Ovary (tissue), 3 donors: Measurements from ENCODE around the gene SLC16A10.

ENCODE experiments used
- POLR2A ChIP-seq: fragments of 450-650 bp; IDR thresholded peaks from one replicate; pipeline ENCODE4 v1.6.1; 2017; ENCODE audit warnings: antibody characterized with exemption, mild to moderate bottlenecking, moderate library complexity
- TF ChIP-seq, protein P1 (sequence below), 3 donors: fragments of 450-650 bp in 2 of 3; fragments of 200-600 bp in 1 of 3; IDR thresholded peaks; one replicate each; pipeline versions ENCODE4 v1.5.1 to v1.8.0; 2016 to 2022; ENCODE audit warnings: antibody characterized with exemption in 3 of 3, mild to moderate bottlenecking in 1 of 3
- donor health status: DM: no; HTN: no; CAD: no.

DNA sequence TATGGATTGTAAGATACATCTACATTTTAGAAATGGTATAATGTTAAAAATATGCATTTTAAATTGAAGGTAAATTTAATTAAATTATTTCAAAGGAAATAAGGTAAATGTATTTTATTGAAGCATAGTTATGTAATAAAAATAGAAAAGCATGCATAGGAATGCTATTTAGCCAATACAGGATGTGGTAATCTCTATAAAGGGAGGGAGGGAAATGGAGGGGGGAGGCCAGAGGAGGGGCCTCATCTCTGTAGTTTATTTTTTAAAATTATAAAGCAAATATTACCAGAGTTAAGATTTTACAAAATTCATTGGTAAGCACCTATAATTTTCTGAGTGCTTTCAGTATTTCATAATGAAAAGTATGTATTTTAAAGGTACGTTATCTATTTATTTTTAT is 27.2 kb downstream of the SLC16A10 start:
- no peak for TF ChIP-seq POLR2A
- TF ChIP-seq, protein P1, sequence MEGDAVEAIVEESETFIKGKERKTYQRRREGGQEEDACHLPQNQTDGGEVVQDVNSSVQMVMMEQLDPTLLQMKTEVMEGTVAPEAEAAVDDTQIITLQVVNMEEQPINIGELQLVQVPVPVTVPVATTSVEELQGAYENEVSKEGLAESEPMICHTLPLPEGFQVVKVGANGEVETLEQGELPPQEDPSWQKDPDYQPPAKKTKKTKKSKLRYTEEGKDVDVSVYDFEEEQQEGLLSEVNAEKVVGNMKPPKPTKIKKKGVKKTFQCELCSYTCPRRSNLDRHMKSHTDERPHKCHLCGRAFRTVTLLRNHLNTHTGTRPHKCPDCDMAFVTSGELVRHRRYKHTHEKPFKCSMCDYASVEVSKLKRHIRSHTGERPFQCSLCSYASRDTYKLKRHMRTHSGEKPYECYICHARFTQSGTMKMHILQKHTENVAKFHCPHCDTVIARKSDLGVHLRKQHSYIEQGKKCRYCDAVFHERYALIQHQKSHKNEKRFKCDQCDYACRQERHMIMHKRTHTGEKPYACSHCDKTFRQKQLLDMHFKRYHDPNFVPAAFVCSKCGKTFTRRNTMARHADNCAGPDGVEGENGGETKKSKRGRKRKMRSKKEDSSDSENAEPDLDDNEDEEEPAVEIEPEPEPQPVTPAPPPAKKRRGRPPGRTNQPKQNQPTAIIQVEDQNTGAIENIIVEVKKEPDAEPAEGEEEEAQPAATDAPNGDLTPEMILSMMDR (IDR thresholded peaks at IDR 0.05): no peak
